Transverse colon (tissue), 4 donors: ENCODE measurements around the gene SLC25A36. TPM values are rescaled to one million over a fixed set of nuclear protein-coding genes. Genes with fewer than 3 reads are reported as not detected.
"Not testable (repeated sequence)": the region's sequence is repeated elsewhere in the genome, so short reads cannot be mapped to it uniquely, and the experiment has no call there.

Experiments
- DNase-seq: peaks from one replicate; pipeline ENCODE4 v3.0.0-alpha.2; 2019
- H3K27ac ChIP-seq, 4 donors: fragments of 200-600 bp; sonication (generic); 2 replicates each; pipeline ENCODE4 v1.5.1; 2016 to 2018; ENCODE audit warnings: inconsistent platforms in 4 of 4
- H3K27me3 ChIP-seq: fragments of 200-600 bp; sonication (generic); 2 replicates; pipeline ENCODE4 v1.5.1; 2017; ENCODE audit warnings: inconsistent platforms
- H3K36me3 ChIP-seq, 4 donors: fragments of 200-600 bp; sonication (generic); 2 replicates each; pipeline ENCODE4 v1.5.1; 2017 to 2019; ENCODE audit warnings: inconsistent platforms in 4 of 4
- H3K4me1 ChIP-seq, 4 donors: fragments of 200-600 bp; sonication (generic); 2 replicates each; pipeline ENCODE4 v1.5.1; 2017 to 2020; ENCODE audit warnings: inconsistent platforms in 4 of 4
- H3K4me3 ChIP-seq, 4 donors: fragments of 200-600 bp; sonication (generic); 1 replicate in 1 of 4; 2 replicates in 3 of 4; pipeline versions ENCODE4 v1.5.1 to v1.6.1; 2017 to 2019; ENCODE audit warnings: inconsistent platforms in 4 of 4
- H3K9me3 ChIP-seq, 2 donors: fragments of 200-600 bp; sonication (generic); 2 replicates each; pipeline ENCODE4 v1.5.1; 2017 to 2019; ENCODE audit warnings: inconsistent platforms in 2 of 2
- EP300 ChIP-seq: sonication (generic); formaldehyde crosslinking; IDR thresholded peaks from one replicate; pipeline ENCODE4 v1.6.1; 2017; ENCODE audit warnings: antibody characterized with exemption, low read depth
- POLR2A ChIP-seq: fragments of 450-650 bp; IDR thresholded peaks from one replicate; pipeline ENCODE4 v1.6.1; 2016; ENCODE audit warnings: antibody characterized with exemption, mild to moderate bottlenecking, moderate library complexity
- POLR2AphosphoS5 ChIP-seq, 3 donors: sonication (generic); formaldehyde crosslinking; IDR thresholded peaks; one replicate each; pipeline ENCODE4 v1.6.1; 2016; ENCODE audit warnings: antibody characterized with exemption in 3 of 3
- WGBS, 2 donors: methylation state at CpG; one replicate each; pipeline ENCODE4 v1.1.5; 2018; ENCODE audit warnings: low coverage in 1 of 2; 5-methylcytosine and 5-hydroxymethylcytosine counted together
- in situ Hi-C, 4 donors: fragments of 200-750 bp; cut with MboI; loops; one replicate each; pipeline versions ENCODE4 v1.15.0 to v1.15.1; 2017; ENCODE audit warnings: low sequenced_read_pairs in 3 of 4, low pct_ligation_motif_present in 1 of 4, low pct_unique_long_range_greater_than_20kb in 1 of 4
- intact Hi-C: fragments of 100-400 bp; cut with DNase I; formaldehyde crosslinking; loops from one replicate; pipeline ENCODE4 v1.15.1; 2023; ENCODE audit warnings: low total_unique reads
- total RNA-seq, 4 donors: library from RNA; depleted of rRNA; stranded (reverse); fragments of >200 nt; gene quantifications; one replicate each; pipeline ENCODE4 v1.1.0, GENCODE V29; 2016
- TF ChIP-seq, protein P1 (sequence below), 5 experiments: fragments of 200-600 bp in 3 of 5; fragments of 450-650 bp in 2 of 5; sonication (generic) in 3 of 5; IDR thresholded peaks; 1 replicate in 2 of 5; 2 replicates in 3 of 5; pipeline ENCODE4 v1.5.1; 2016 to 2017; ENCODE audit warnings: antibody characterized with exemption in 5 of 5, inconsistent platforms in 3 of 5, mild to moderate bottlenecking in 2 of 5, moderate library complexity in 1 of 5

Gene SLC25A36
- total RNA-seq, 4 donors from 2014 or later = 48.0 to 87.6 (median 54.8) TPM

DNA sequence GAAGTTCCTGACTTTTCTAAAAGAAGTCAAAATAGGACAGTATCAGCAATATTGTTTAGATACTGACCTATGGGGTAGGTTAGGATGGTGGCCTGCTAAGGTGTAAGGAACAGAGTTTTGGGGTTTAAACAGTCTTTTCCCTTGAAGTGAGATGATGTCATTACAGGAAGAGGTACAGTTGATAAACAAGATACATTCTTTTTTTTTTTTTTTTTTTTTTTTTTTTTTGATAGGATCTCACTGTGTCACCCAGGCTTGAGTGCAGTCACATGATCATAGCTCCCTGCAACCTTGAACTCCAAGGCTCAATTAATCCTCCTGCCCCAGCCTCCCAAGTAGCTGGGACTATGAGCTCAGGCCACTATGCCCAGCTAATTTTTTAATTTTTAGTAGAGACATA, 33.3 kb downstream of the SLC25A36 start:
- DNase-seq = no peak
- no peak for TF ChIP-seq EP300
- no peaks in the 10 kb centered on the region for H3K9me3 ChIP-seq
- no peak overlapping the region for H3K27ac ChIP-seq
- in situ Hi-C loops = no loop called here
- peaks cover 0 to 14% (median 5%) of the 10 kb centered on the region in 4 donors for H3K36me3 ChIP-seq
- no peaks in the 10 kb centered on the region for H3K27me3 ChIP-seq
- H3K4me3 ChIP-seq = no peak overlapping the region
- no peaks in the 10 kb centered on the region for H3K4me1 ChIP-seq
- intact Hi-C loops = no loop called here

DNA sequence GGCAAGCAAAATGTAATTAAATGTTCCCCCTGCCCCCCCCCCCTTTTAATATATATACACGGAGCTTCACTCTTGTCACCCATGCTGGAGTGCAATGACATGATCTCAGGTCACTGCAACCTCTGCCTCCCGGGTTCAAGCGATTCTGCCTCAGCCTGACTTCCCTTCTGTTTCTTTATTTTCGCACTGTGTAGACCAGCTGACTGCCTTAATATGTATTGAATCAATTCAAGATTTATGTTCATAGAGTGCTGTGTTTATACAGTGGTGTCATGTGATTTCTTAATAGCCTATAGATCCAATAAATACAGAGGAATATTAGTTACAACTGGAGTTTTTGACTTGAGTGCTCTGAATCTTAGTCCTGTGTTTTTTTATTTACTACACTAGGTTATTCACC, 39.0 kb downstream of the SLC25A36 start:
- no peak for DNase-seq
- no peak overlapping the region for H3K4me3 ChIP-seq
- intact Hi-C loops (no loop called here), in situ Hi-C loops (no loop called here)
- H3K27me3 ChIP-seq = no peaks in the 10 kb centered on the region
- no peak for TF ChIP-seq POLR2A
- no peak for TF ChIP-seq POLR2AphosphoS5 (IDR thresholded peaks at IDR 0.05)
- TF ChIP-seq EP300 = no peak
- TF ChIP-seq, protein P1, sequence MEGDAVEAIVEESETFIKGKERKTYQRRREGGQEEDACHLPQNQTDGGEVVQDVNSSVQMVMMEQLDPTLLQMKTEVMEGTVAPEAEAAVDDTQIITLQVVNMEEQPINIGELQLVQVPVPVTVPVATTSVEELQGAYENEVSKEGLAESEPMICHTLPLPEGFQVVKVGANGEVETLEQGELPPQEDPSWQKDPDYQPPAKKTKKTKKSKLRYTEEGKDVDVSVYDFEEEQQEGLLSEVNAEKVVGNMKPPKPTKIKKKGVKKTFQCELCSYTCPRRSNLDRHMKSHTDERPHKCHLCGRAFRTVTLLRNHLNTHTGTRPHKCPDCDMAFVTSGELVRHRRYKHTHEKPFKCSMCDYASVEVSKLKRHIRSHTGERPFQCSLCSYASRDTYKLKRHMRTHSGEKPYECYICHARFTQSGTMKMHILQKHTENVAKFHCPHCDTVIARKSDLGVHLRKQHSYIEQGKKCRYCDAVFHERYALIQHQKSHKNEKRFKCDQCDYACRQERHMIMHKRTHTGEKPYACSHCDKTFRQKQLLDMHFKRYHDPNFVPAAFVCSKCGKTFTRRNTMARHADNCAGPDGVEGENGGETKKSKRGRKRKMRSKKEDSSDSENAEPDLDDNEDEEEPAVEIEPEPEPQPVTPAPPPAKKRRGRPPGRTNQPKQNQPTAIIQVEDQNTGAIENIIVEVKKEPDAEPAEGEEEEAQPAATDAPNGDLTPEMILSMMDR (IDR thresholded peaks at IDR 0.05) = no peak
- no peaks in the 10 kb centered on the region for H3K9me3 ChIP-seq
- no peaks in the 10 kb centered on the region for H3K36me3 ChIP-seq
- no peak overlapping the region for H3K27ac ChIP-seq
- WGBS, 2 donors = 78 to 79% methylated on average over 2 to 4 of the region's 4 CpGs
- H3K4me1 ChIP-seq = no peaks in the 10 kb centered on the region

DNA sequence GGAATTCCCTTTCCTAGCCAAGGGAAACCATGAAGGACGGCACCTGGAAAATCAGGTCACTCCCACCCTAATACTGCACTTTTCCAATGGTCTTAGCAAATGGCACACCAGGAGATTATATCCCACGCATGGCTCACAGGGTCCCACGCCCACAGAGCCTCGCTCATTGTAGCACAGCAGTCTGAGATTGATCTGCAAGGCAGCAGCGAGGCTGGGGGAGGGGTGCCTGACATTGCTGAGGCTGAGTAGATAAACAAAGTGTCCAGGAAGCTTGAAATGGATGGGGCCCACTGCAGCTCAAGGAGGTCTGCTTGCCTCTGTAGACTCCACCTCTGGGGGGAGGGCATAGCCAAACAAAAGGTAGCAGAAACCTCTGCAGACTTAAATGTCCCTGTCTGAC, 46.2 kb downstream of the SLC25A36 start:
- H3K27ac ChIP-seq, intact Hi-C loops, H3K9me3 ChIP-seq, H3K4me3 ChIP-seq, H3K36me3 ChIP-seq, H3K4me1 ChIP-seq, in situ Hi-C loops, DNase-seq, H3K27me3 ChIP-seq: not testable (repeated sequence)
- 91% methylated on average over 5 of the region's 5 CpGs; no CpG with 5 or more reads in 1 of the 2 donors for WGBS, 2 donors

DNA sequence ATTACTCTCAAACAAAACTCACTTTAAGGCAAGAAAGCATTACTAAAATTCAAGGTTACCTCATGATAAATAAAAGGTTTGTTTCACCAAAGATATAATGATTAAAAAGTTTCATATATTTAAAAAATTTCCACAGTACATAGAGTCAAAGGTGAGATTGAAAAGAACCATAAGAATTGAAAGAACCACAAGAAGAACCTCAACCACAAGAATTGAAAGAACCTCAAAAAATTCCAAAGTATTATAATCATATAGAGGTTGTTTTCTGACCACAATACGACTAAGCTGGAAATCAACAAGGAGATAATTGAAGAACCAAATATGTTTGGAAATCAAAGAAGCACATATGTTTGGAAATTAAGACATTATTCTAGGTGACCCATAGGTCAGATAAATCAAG, 52.7 kb downstream of the SLC25A36 start:
- no peak for DNase-seq
- 90 to 100% methylated on average over 1 of the region's 1 CpG for WGBS, 2 donors
- no peak overlapping the region for H3K27ac ChIP-seq
- H3K27me3 ChIP-seq = no peaks in the 10 kb centered on the region
- H3K9me3 ChIP-seq = no peaks in the 10 kb centered on the region
- in situ Hi-C loops = no loop called here
- no peaks in the 10 kb centered on the region for H3K36me3 ChIP-seq
- intact Hi-C loops = no loop called here
- H3K4me1 ChIP-seq = no peaks in the 10 kb centered on the region
- TF ChIP-seq POLR2A (no peak), EP300 (no peak), POLR2AphosphoS5 (IDR thresholded peaks at IDR 0.05) (no peak)
- TF ChIP-seq, protein P1 (IDR thresholded peaks at IDR 0.05) = no peak
- no peak overlapping the region for H3K4me3 ChIP-seq

DNA sequence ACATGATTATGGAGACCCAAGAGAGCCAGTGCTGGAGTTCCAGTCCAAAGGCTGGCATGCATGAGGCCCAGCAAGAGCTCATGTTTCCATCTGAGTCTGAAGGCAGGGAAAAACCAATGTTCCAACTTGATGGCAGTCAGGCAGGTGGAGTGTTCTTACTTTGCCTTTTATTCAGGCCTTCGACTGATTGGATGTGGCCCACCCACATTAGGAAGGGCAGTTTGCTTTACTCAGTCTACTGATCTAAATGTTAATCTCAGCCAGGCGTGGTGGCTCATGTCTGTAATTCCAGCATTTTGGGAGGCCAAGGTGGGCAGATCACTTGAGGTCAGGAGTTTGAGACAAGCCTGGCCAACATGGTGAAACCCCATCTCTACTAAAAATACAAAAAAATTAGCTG, 53.2 kb downstream of the SLC25A36 start:
- H3K4me3 ChIP-seq, H3K36me3 ChIP-seq, H3K4me1 ChIP-seq, in situ Hi-C loops, H3K27ac ChIP-seq, H3K27me3 ChIP-seq, DNase-seq, intact Hi-C loops, H3K9me3 ChIP-seq: not testable (repeated sequence)
- 86% methylated on average over 2 of the region's 2 CpGs; no CpG with 5 or more reads in 1 of the 2 donors for WGBS, 2 donors

DNA sequence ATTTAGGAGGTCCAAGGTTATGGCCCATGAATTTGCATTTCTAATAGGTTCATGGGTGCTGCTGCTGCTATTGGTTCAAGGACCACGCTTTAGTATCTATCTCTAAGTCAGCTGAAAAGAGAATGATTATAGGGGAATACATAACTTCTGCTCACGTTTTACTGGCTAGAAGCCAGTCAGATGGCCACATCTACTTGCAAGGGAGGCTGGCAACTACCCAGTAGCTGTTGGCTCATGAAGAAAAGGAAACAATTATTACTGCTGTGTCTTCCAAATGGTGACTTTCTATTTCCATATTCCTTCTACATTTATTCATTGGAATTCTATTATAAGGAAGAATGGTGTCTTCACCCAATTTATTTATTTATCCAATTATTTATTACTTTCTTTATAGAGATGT, 54.2 kb downstream of the SLC25A36 start:
- no peaks in the 10 kb centered on the region for H3K36me3 ChIP-seq
- TF ChIP-seq EP300 (no peak), POLR2A (no peak), POLR2AphosphoS5 (IDR thresholded peaks at IDR 0.05) (no peak)
- TF ChIP-seq, protein P1 (IDR thresholded peaks at IDR 0.05) = no peak
- in situ Hi-C loops (no loop called here), intact Hi-C loops (no loop called here)
- no peak overlapping the region for H3K4me3 ChIP-seq
- H3K9me3 ChIP-seq = no peaks in the 10 kb centered on the region
- WGBS, 2 donors = 0 to 54% methylated on average over 1 to 2 of the region's 2 CpGs
- H3K27me3 ChIP-seq = no peaks in the 10 kb centered on the region
- no peak overlapping the region for H3K27ac ChIP-seq
- no peak for DNase-seq
- no peaks in the 10 kb centered on the region for H3K4me1 ChIP-seq
